HG03064 (cell line): ENCODE results near the gene FAM131C.

ENCODE experiments used
- ATAC-seq: cut with Tn5 transposase; IDR thresholded peaks from one replicate; pipeline ENCODE4 v1.9.1; 2021; ENCODE audit warnings: low read depth; ENCODE audit not compliant: unreplicated experiment

Gene FAM131C

DNA sequence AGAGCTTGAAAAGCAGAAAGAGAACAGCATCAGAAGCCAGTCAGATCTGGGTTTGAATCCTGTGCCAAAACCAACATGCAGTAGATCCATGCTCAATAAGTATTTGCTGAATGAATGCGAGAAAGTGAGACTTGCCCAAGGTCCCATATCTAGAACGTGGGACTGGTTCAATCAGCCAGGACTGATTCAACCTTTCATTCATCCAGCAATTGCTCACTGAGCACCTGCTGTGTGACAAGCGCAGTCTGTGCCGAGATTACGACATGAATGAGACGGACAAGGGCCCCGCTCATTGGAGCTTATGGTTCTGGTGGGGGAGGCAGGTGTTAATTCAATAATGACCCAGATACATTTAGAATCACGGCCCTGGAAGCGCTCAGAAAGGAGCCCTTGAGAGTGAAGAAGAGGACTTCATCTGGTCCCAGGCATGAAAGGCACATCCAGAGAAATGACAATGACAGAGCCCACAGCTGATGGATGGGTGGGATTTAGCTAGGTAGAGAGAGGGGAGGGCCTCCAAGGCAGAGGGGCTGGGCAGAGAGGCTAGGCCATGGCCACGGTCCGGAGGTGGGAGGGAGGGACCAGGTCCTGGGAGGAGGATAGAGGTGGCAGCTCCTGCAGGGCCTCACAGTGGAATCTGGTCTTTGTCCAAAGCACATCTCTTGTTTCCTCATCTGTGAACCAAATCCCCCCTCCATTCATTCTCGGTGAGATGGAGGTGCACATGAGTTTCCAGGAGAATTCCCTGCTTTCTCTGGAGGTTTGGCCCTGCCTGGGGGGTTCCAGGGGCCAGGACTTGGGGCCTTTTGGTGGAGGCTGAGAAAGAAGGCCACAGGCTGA, 4.2 kb upstream of the FAM131C start:
- no peak for ATAC-seq

GRCh38 chr1:16076865-16077238, 3.4 kb upstream of the FAM131C start:
- ATAC-seq: no peak

DNA sequence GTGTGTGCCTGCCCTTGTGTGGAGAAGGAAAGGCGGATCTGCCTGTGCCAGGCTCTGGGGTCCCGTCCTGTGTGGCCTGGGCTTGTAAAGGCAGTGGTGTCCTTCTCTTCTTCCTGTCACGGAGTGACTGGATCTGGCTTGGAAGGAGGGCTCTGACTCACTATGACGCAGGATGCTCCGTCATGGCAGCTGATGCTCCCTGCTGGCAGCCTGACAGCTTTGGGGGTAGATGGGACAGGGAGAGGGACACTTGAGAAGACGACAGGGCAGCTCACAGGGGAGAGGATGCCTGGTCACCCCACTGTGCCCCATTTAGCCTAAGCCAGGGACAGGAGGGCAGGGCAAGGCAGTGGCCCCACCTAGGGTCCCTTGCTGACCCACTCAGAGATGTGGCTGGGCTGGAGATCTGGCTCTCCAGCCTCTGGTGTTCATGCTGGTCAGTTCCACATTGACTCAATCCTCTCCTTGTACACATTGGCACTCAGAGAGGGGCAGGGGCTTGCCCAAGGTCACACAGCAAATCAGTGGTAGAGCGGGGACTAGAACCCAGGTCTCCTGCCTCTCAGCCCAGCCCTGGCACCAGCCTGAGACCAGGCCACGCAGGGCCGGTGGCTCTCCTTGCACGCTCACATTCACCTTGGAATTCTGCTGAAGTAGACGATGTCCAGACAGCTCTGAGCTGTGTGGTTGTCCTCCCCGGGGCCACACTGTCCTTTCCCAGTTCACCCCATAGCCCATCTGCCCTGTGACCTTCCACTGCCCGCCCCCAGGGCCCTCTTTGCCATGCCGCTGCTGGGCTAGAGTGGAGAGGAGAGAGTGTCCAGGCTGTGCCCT, 2.8 kb upstream of the FAM131C start:
- no peak for ATAC-seq

DNA sequence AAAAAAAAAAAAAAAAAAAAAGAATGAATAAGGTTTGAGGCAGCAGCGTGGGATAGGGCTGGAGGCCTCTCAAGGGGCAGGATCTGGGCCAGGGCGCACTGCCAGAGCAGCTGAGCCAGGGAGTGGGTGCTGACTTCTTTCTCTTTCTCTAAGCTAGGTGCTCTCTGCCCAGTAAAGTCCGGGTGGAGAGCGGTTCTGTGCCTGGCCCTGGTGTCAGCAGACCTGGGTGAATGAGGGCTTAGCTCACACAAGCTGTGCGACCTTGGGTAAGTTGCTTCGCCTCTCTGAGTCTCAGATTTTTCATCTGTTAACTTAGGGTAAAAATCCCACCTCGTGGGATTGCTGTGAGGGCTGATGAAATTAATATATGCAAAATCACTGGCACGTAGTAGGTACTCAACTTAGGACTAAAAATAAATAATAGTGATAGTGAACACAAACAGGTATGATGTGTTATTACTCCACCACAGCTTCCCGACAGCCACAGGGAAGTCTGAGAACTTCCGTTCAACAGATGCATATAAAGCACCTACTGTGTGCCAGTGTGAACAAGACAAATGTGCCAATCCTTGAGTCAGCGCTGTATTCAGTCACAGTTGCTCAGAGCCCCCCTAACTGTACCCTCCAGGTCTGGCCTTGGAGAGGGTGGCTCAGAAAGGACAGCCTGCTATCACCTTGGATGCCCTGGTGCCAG, 2.0 kb upstream of the FAM131C start:
- no peak for ATAC-seq

DNA sequence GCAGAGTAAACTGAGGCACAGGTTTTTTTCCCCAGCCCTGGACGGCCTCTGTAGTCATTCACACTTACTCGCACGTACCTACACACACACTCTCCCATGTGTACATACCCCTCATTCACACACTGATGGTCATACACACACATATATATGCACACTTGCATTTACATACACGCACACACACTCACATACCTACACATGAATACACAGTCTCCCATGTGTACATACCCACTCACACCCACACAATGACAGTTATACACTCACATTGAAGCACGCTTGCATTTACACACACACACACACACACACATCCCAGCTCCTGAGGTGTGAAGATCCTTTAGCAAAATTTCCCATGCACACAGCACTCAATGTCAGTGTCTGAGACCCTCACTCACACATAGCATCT, 766 bp upstream of the FAM131C start:
- no peak for ATAC-seq

DNA sequence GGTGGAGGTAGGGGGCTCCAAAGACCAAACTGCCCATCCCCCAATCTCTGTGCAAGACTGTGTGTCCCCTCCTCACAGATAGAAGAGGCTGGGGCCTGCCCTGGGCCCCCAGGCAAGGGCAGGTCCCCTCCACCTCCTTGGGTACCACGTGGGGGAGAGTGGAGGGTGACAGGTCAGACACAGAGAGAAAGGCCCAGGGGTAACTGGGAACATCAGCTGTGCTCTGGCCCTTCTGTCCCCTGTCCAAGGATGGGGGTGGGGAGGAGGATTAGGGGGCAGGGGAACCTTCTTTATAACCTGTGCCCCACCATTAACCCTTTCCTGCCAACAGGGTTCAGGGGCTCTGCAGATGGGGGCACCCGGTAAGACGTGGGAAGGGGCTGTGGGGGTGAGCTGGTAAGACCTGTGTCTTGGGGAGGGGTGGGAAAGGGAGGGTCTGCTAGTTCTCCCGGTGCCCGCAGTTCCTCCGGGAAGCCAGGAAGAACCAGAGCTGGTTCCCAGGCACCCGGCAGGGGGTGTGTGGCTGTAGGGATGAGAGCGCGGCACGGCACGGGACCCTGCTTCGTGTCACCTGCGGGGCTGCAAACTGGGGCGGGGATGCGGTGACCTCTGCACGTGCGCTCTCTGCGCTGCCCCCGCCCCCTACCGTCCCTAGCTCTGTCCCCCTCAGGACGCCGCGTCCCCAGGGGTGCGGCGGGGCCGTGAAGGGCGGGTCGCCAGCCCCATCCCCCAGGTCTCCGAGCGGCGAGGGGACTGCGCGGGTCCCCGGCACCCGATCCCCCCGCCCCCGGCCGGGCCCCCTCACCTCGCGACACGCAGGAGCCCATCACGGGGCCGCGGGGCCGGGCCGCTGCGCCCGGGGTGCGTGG, 601 bp downstream of the FAM131C start:
- no peak for ATAC-seq

DNA sequence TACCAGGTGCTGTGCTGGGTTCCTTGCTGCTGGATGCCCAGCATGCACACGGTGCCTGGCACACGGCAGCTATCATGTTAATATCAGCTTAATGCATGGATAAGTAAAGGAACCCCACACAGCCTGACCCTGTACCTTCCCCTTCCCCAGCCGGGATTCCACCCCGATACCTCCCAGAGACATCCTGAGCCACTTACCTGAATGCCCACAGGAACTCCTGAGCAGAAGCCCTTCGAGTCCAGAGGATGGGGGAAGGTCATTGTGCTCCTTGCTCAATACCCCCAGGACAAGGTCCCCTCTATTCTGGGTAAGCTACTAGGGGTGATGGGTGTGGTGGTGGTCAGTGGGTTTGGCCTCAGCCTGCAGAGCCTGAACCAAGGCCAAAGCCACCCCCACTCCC, 1.4 kb downstream of the FAM131C start:
- no peak for ATAC-seq

DNA sequence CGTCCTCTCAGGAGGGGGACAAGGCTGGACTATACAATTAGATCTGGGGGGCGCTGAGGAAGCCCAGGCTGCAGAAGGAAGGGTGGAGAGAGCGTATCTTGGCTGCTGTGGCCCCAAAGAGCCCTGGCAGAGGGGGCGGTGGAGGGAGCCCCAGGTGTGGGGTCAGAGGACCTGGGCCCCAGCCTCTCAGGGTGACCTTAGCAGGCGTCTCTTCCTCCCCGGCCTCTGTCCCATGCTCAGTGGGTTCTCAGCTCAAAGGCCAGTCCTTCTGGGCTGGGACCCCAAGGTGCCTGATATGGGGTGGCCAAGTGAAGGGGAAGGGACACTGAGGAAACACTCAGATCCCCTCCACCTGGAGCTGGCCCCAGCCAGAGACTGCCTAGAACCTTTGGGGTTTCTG, 1.8 kb downstream of the FAM131C start:
- no peak for ATAC-seq

- no peak for ATAC-seq
These were observed 2.7 kb downstream of the FAM131C start for GRCh38 chr1:16070640-16071355.

DNA sequence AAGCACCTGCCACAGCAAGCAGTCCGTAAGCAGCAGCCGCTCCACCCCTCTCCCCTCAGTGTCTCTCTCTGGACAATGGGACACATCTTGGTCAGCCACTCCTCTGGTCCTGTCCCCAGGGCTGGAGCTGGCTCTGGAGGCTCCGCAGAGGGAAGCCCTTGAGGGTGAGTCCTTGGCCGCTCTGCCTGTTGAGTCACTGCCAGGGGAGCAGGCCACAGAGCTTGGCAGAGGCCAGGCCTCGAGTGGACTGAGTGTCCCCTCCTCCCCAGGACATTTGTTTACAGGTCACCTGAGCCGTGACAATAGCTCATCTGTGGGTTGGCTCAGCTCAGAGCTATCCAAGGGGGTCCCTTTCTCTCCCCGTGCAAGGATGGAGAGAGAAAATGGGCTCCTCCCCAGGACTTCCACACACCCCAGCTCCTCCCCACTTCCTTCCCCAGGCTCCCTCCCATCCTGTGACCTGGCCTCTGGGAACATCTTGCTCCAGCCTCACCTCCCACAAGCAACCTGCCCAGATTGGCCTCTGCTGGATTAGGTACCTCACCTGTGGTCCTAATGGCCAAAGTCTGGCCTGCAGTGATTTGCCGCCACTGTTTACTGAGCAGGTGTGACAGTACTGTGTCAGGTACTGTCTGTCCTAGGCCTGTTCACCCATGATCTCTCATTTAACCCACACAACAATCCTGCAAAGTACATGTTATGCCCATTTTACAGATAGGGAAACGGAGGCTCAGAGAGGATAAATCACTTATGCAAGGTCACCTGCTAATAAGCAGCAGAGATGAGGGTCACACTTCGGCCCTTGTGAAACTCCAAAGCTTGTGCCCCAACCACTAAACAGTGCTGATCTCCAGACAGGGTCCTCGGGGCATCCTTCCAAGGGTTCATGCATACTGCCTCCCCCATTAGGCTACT, 4.8 kb downstream of the FAM131C start:
- no peak for ATAC-seq

GRCh38 chr1:16067933-16068332, 5.5 kb downstream of the FAM131C start:
- no peak for ATAC-seq

- no peak for ATAC-seq
These were observed 6.2 kb downstream of the FAM131C start for GRCh38 chr1:16067127-16067768.

GRCh38 chr1:16066245-16066644, 7.2 kb downstream of the FAM131C start:
- no peak for ATAC-seq

- no peak for ATAC-seq
These were observed 8.2 kb downstream of the FAM131C start for GRCh38 chr1:16065269-16065576.

GRCh38 chr1:16064536-16065268, 8.7 kb downstream of the FAM131C start:
- no peak for ATAC-seq

GRCh38 chr1:16063921-16064320, 9.5 kb downstream of the FAM131C start:
- no peak for ATAC-seq

DNA sequence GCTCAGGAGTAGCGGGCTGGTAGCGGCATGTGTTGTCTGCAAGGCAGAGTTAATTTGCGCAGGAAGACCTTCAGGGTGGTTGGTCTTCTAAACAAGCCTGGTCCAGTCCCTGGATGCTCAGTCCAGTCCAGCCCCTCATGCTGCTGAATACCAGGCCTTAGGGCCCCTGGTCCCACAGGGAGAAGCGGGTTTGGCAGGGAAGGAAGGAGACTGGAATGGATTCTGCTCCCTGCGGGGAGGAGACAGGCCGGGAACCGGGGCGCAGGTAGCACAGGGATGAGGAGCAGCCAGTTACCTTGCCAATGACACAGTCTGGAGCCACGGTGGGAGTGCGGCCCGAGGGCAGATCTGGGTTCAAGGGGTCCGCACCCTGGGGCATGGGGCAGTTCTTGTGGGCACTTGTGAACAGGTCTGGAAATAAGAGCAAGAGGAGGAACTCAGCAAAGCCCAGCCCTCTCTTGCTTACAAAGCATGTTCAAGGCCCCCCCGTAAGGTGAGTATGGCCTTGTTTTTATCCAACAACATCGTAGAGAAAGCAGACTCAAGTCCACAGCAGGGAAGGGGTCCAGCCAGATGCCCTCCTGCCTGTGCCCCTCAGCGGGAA, 10.1 kb downstream of the FAM131C start:
- ATAC-seq: no peak
